H9 (cell line): ENCODE measurements around the gene CXCL3. TPM values are rescaled to one million over a fixed set of nuclear protein-coding genes. Genes with fewer than 3 reads are reported as not detected.

Source experiments
- DNase-seq: peaks from one replicate; pipeline ENCODE4 v3.0.0-alpha.2; 2017
- H2AFZ ChIP-seq: one replicate; pipeline ENCODE4 v1.6.1; 2013; ENCODE audit warnings: mild to moderate bottlenecking, low read length, control low read depth, moderate library complexity
- H2AK5ac ChIP-seq: 2 replicates; pipeline ENCODE4 v1.6.1; 2013; ENCODE audit warnings: low read length, control low read depth, mixed read lengths; ENCODE audit not compliant: insufficient read length
- H2BK120ac ChIP-seq: one replicate; pipeline ENCODE4 v1.6.1; 2013; ENCODE audit warnings: low read depth, mild to moderate bottlenecking, low read length, control low read depth, inconsistent platforms; ENCODE audit not compliant: poor library complexity, severe bottlenecking
- H2BK12ac ChIP-seq: 2 replicates; pipeline ENCODE4 v1.6.1; 2013; ENCODE audit warnings: low read length, control low read depth, mixed read lengths, low read depth; ENCODE audit not compliant: insufficient read length
- H2BK15ac ChIP-seq: 2 replicates; pipeline ENCODE4 v1.6.1; 2013; ENCODE audit warnings: low read depth, low read length, control low read depth
- H2BK20ac ChIP-seq: one replicate; pipeline ENCODE4 v1.6.1; 2013; ENCODE audit warnings: low read depth, mild to moderate bottlenecking, low read length, control low read depth, inconsistent platforms; ENCODE audit not compliant: poor library complexity, severe bottlenecking
- H2BK5ac ChIP-seq: 2 replicates; pipeline ENCODE4 v1.6.1; 2013; ENCODE audit warnings: low read length, control low read depth, mixed read lengths; ENCODE audit not compliant: insufficient read length
- H3K14ac ChIP-seq: 2 replicates; pipeline ENCODE4 v1.6.1; 2013; ENCODE audit warnings: low read length, control low read depth; ENCODE audit not compliant: insufficient read depth
- H3K18ac ChIP-seq: 2 replicates; pipeline ENCODE4 v1.6.1; 2013; ENCODE audit warnings: low read depth, mild to moderate bottlenecking, mixed read lengths, low read length, control low read depth; ENCODE audit not compliant: insufficient read length
- H3K23ac ChIP-seq: 2 replicates; pipeline ENCODE4 v1.6.1; 2013; ENCODE audit warnings: low read length, control low read depth, mixed read lengths, low read depth; ENCODE audit not compliant: insufficient read length
- H3K23me2 ChIP-seq: 2 replicates; pipeline ENCODE4 v1.6.1; 2013; ENCODE audit warnings: low read depth, mild to moderate bottlenecking, mixed read lengths, low read length, control low read depth; ENCODE audit not compliant: insufficient read length, poor library complexity, severe bottlenecking
- H3K27ac ChIP-seq: 2 replicates; pipeline ENCODE4 v1.5.1; 2013; ENCODE audit warnings: low read length, control low read depth, mixed read lengths, low read depth; ENCODE audit not compliant: insufficient read length
- H3K27me3 ChIP-seq: 2 replicates; pipeline ENCODE4 v1.6.1; 2013; ENCODE audit warnings: low read length, control low read depth, inconsistent platforms; ENCODE audit not compliant: insufficient read depth
- H3K4ac ChIP-seq: 2 replicates; pipeline ENCODE4 v1.6.1; 2013; ENCODE audit warnings: low read depth, mild to moderate bottlenecking, control low read depth, inconsistent platforms, low read length, moderate library complexity
- H3K4me1 ChIP-seq: 2 replicates; pipeline ENCODE4 v1.6.1; 2013; ENCODE audit warnings: low read length, control low read depth, inconsistent platforms; ENCODE audit not compliant: insufficient read depth
- H3K4me2 ChIP-seq: 2 replicates; pipeline ENCODE4 v1.6.1; 2013; ENCODE audit warnings: low read length, control low read depth, mixed read lengths; ENCODE audit not compliant: insufficient read length, insufficient read depth
- H3K56ac ChIP-seq: 2 replicates; pipeline ENCODE4 v1.6.1; 2013; ENCODE audit warnings: low read depth, mild to moderate bottlenecking, mixed read lengths, low read length, control low read depth; ENCODE audit not compliant: insufficient read length
- H3K79me1 ChIP-seq: 2 replicates; pipeline ENCODE4 v1.6.1; 2013; ENCODE audit warnings: low read depth, mild to moderate bottlenecking, moderate library complexity, low read length, control low read depth, inconsistent platforms; ENCODE audit not compliant: insufficient read depth, poor library complexity, severe bottlenecking
- H3K79me2 ChIP-seq: 2 replicates; pipeline ENCODE4 v1.6.1; 2013; ENCODE audit warnings: low read length, control low read depth, inconsistent platforms; ENCODE audit not compliant: insufficient read depth
- H3K9ac ChIP-seq: 2 replicates; pipeline ENCODE4 v1.6.1; 2013; ENCODE audit warnings: low read length, control low read depth, mixed read lengths; ENCODE audit not compliant: insufficient read length; ENCODE audit errors: extremely low read depth
- H3K9me3 ChIP-seq: one replicate; pipeline ENCODE4 v1.6.1; 2013; ENCODE audit warnings: low read depth, low read length, inconsistent platforms; ENCODE audit not compliant: control insufficient read depth
- H3T11ph ChIP-seq: one replicate; pipeline ENCODE4 v1.6.1; 2013; ENCODE audit warnings: mild to moderate bottlenecking, low read length, control low read depth, inconsistent platforms
- H4K20me1 ChIP-seq: one replicate; pipeline ENCODE4 v1.6.1; 2013; ENCODE audit not compliant: control insufficient read depth, insufficient read length, insufficient read depth
- H4K5ac ChIP-seq: 2 replicates; pipeline ENCODE4 v1.6.1; 2013; ENCODE audit warnings: low read depth, mild to moderate bottlenecking, mixed read lengths, low read length, control low read depth; ENCODE audit not compliant: insufficient read length
- H4K8ac ChIP-seq: replicated peaks from 2 replicates; pipeline ENCODE4 v1.6.1; 2013; ENCODE audit warnings: low read length, control low read depth, mixed read lengths, low read depth; ENCODE audit not compliant: insufficient read length
- H4K91ac ChIP-seq: 2 replicates; pipeline ENCODE4 v1.6.1; 2013; ENCODE audit warnings: low read depth, mild to moderate bottlenecking, moderate library complexity, mixed read lengths, low read length, control low read depth; ENCODE audit not compliant: insufficient read length
- H3K27ac Mint-ChIP-seq, 3 experiments: 2 replicates in 2 of 3; 3 replicates in 1 of 3; pipeline ENCODE4 v1.8.0; 2020 to 2021; ENCODE audit warnings: mixed read lengths in 3 of 3, mild to moderate bottlenecking in 1 of 3, moderate library complexity in 1 of 3
- H3K27me3 Mint-ChIP-seq: 2 replicates; pipeline ENCODE4 v1.8.0; 2021; ENCODE audit warnings: low read depth, mild to moderate bottlenecking, moderate library complexity, mixed read lengths
- H3K36me3 Mint-ChIP-seq, 3 experiments: 2 replicates in 2 of 3; 3 replicates in 1 of 3; pipeline ENCODE4 v1.8.0; 2020 to 2021; ENCODE audit warnings: low read depth in 3 of 3, mixed read lengths in 3 of 3; ENCODE audit not compliant: insufficient read depth in 1 of 3
- H3K4me1 Mint-ChIP-seq, 2 experiments: 2 replicates each; pipeline ENCODE4 v1.8.0; 2020; ENCODE audit warnings: mixed read lengths in 2 of 2
- H3K4me3 Mint-ChIP-seq, 2 experiments: 2 replicates in 1 of 2; 3 replicates in 1 of 2; pipeline ENCODE4 v1.8.0; 2020 to 2021; ENCODE audit warnings: mild to moderate bottlenecking in 2 of 2, mixed read lengths in 2 of 2, moderate library complexity in 1 of 2
- H3K9me3 Mint-ChIP-seq, 2 experiments: 2 replicates in 1 of 2; 3 replicates in 1 of 2; pipeline ENCODE4 v1.8.0; 2020; ENCODE audit warnings: mild to moderate bottlenecking in 2 of 2, mixed read lengths in 2 of 2, moderate library complexity in 1 of 2
- WGBS: extraction: QIAGEN DNeasy Blood & Tissue Kit; methylation state at CpG from one replicate; pipeline ENCODE4 v1.1.7; 2013; ENCODE audit warnings: missing lambda C conversion rate, low lambda C conversion rate, mixed read lengths; ENCODE audit not compliant: insufficient read length; ENCODE audit errors: extremely low coverage; 5-methylcytosine and 5-hydroxymethylcytosine counted together
- total RNA-seq: library from RNA; stranded (reverse); gene quantifications from 2 replicates; pipeline ENCODE4 v1.2.1, GENCODE V29; 2021
- TF ChIP-seq, protein P1 (sequence below): fragments of 200-600 bp; sonication (generic); conservative IDR thresholded peaks from 3 replicates; pipeline ENCODE4 v1.8.0; 2021; ENCODE audit warnings: antibody characterized with exemption, mild to moderate bottlenecking

Gene CXCL3
- total RNA-seq, 1 experiment from 2014 or later: 3.7 TPM

DNA sequence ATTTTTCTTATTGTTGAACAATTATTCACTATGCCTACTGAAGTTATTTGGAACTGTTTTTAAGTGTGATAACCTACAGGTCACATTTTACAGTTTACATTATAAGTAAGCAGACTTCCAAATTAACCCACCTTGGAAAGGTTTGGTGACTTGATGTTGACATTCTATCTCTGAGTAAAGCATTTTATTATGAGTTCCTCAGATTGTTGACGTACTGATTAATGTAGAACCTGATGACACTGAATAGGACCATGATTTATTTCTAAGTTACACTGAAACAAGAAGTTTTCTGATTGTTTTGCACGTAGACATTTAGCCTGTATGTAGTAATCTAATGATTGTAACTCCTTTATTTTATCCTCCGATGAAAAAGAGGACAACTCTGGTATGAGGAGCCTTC, 17.0 kb upstream of the CXCL3 start:
- Histone ChIP-seq H3K79me1 (no peaks in the 10 kb centered on the region), H3K4me2 (no peak overlapping the region), H3K56ac (no peak overlapping the region), H2BK12ac (no peak overlapping the region), H2BK5ac (no peak overlapping the region), H3K27ac (no peak overlapping the region), H4K8ac (no peak overlapping the region), H3K14ac (no peak overlapping the region), H3K79me2 (no peaks in the 10 kb centered on the region), H2AK5ac (no peak overlapping the region), H2AFZ (no peak overlapping the region), H3K23me2 (no peaks in the 10 kb centered on the region), H4K91ac (no peak overlapping the region), H3T11ph (no peak overlapping the region), H3K4ac (no peak overlapping the region), H2BK120ac (no peak overlapping the region), H4K20me1 (no peaks in the 10 kb centered on the region), H3K9me3 (no peaks in the 10 kb centered on the region), H3K18ac (no peak overlapping the region), H3K9ac (no peak overlapping the region), H2BK20ac (no peak overlapping the region), H3K27me3 (no peaks in the 10 kb centered on the region), H3K23ac (no peak overlapping the region), H3K4me1 (no peaks in the 10 kb centered on the region), H2BK15ac (no peak overlapping the region), H4K5ac (no peak overlapping the region)
- H3K27me3 Mint-ChIP-seq: peaks cover 3% of the 10 kb centered on the region; the same call in 1 of the 2 replicates
- TF ChIP-seq, protein P1, sequence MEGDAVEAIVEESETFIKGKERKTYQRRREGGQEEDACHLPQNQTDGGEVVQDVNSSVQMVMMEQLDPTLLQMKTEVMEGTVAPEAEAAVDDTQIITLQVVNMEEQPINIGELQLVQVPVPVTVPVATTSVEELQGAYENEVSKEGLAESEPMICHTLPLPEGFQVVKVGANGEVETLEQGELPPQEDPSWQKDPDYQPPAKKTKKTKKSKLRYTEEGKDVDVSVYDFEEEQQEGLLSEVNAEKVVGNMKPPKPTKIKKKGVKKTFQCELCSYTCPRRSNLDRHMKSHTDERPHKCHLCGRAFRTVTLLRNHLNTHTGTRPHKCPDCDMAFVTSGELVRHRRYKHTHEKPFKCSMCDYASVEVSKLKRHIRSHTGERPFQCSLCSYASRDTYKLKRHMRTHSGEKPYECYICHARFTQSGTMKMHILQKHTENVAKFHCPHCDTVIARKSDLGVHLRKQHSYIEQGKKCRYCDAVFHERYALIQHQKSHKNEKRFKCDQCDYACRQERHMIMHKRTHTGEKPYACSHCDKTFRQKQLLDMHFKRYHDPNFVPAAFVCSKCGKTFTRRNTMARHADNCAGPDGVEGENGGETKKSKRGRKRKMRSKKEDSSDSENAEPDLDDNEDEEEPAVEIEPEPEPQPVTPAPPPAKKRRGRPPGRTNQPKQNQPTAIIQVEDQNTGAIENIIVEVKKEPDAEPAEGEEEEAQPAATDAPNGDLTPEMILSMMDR: no peak
- no peak overlapping the region for H3K27ac Mint-ChIP-seq
- WGBS: no CpG with 5 or more reads among the region's 3 CpGs
- no peak overlapping the region for H3K4me3 Mint-ChIP-seq
- H3K4me1 Mint-ChIP-seq: peaks cover 16 to 20% of the 10 kb centered on the region in 2 experiments
- H3K36me3 Mint-ChIP-seq: no peaks in the 10 kb centered on the region
- no peak for DNase-seq
- peaks cover 0 to 1% of the 10 kb centered on the region in 2 experiments; a peak in 1 of 5 replicates for H3K9me3 Mint-ChIP-seq
